Measurements from ENCODE around the gene ARMC9.

ARMC9 gene

DNA sequence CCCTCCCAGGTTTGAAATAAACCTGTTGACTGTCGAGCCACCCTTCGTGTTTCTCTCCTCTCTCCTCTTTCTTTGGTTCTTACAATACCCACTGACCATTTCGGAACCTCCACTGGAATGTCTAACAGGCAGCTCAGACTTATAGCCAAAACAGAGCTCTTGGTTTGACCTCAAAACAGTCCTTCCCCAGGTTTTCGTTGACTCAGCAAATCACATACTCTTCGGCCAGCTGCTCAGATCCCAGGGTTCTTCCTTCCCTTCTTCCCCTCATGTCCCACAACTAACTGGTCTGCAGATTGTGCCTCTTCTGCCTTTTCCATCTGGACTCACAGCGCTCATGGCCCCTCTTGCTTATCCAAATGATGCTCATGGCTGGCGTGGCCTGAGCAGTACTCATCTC is 4.7 kb downstream of the ARMC9 start:
- DNase-seq (ENCODE audit: low read depth in 1 of 2, low spot score in 1 of 2), result no peak

DNA sequence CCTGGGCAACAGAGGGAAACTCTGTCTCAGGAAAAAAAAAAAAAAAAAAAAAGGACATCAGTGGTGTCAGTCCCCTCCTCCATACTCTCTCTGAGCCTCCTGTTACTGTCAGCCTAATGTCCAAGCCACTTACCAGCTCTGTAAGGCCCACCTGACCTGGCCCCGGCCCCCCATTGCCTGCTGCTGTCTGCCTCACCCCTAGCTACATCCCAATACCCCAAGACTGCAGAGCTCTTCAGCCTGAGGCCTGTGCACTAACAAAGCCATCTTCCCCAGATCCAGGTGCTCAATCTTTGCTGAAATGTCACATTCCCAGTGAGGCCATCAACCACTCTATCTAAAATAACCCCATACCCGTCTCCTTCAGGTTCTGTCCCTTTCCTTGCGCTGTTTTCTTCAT is 5.7 kb downstream of the ARMC9 start:
- DNase-seq (ENCODE audit: low read depth in 1 of 2, low spot score in 1 of 2), result no peak

DNA sequence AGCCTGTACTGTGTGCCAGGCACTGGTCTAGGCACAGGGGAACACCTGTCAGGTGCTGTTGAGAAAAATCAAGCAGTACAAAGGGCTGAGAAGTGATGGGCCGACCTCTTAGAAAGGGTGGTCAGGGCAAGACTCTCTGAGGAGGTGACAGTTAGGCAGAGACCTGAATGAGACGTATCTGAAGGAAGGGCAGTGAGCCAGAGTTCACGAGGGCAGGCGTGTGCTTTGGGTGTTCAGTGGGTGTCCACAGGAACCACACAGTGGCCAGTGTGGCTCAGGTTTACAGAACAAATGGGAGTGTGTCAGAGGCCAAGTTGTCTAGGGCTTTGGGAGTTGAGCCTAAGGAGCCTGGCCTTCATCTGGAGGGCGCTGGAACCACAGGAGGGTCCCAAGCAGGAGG is 6.2 kb downstream of the ARMC9 start:
- DNase-seq (ENCODE audit: low read depth in 1 of 2, low spot score in 1 of 2), result no peak

DNA sequence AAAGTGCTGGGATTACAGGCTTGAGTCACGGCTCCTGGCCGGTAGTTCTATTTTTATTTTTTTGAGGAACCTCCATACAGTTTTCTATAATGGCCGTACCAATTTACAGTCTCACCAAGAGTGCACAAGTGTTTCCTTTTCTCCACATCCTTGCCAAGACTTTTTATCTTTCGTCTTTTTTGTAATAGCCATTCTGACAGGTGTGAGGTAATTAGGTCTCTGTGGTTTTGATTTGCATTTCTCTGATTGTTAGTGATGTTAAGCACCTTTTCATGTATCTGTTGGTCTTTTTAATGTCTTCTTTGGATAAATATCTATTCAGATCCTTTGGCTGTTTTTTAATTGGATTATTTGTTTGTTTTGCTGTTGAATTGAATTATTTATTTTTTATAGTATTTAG is 9.3 kb downstream of the ARMC9 start:
- DNase-seq (ENCODE audit: low read depth in 1 of 2, low spot score in 1 of 2), result no peak

DNA sequence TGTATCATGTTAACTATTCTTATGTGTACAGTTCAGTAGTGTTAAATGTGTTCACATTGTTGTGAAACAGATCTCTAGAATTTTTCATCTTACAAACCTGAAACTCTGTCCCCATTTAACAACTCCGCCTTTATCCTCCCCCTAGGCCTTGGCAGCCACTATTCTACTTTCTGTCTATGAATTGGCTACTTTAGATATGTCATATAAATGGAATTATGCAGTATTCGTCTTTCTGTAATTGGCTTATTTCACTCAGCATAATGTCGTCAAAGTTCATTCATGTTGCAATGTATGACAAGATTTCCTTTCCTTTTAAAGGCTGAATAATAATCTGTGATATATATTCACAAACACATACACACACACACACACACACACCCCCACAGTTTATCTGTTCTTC is 12.4 kb downstream of the ARMC9 start:
- DNase-seq (ENCODE audit: low read depth in 1 of 2, low spot score in 1 of 2), result no peak

DNA sequence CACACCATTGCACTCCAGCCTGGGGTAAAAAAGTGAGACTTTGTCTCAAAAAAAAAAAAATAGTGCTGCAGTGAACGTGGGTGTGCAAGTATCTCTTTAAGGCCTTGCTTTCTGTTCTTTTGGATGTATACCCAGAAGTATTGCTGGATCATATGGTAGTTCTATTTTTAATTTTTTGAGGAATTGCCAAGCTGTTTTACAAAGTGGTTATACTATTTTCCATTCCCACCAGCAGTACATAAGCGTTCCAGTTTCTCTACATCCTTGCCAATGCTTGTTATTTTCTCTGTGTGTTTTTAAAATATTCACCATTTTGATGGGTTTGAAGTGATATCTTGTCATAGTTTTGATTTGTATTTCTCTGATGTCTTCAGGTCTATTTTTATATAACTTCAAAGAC is 13.1 kb downstream of the ARMC9 start:
- no peak for DNase-seq (ENCODE audit: low read depth in 1 of 2, low spot score in 1 of 2)

DNA sequence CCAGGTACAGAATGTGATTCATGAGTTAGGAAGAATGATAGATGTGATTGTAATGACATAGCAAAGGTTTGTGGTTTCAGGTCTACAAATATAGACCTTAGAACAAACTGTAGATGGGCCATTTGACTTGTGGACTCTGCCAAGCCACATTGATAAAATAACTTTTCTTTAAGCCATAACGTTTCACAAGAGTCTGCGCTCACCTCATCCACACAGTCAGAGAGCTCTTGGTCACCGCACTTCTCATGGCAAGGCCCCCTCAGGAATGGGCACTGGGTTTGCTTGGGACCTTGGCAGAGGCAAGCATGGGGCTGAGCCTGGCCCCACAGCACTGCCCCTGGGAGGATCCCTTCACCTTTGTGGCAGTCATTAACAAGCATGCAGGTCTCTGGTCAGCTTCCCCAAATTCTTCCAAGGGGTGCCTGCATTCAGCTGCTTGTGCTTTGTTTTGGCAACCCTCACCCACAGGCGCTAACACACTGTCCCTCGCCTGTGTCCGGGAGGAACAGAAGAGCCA is 14.0 kb downstream of the ARMC9 start:
- DNase-seq (ENCODE audit: low read depth in 1 of 2, low spot score in 1 of 2), result no peak

DNA sequence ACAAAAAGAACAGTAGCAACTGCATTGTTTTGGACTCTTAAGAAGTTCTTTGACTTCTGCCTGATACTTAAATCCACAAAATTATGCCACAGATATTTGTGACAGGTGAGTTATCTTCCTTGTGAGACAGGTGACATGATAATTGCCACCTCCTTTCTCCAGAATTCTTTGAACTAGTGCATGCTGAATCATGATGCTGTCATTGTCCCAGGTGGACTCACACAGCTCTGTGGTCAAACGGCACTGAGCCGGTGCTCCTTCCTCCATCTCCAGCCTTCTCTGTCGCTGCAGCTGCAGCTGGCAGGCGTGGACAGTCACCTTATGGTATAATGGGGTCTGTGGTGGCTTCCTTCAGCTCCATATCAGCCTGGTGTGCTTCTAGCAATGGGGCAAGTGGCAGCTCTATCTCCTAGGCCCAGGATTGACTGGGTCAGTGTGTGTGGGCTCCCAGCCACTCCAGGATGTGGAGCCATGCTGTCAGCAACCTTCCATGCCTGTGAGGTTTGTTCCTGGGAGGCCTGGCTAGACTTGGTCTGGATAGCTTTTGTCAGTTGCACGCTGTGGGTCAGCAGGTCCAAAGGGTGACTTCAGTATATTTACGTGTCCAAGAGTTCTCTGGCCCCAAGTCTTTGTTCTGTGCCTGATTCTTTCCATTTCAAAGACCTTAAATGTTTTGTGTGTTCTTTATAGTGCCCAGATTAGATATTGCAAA is 15.7 kb downstream of the ARMC9 start:
- DNase-seq (ENCODE audit: low read depth in 1 of 2, low spot score in 1 of 2), result no peak

DNA sequence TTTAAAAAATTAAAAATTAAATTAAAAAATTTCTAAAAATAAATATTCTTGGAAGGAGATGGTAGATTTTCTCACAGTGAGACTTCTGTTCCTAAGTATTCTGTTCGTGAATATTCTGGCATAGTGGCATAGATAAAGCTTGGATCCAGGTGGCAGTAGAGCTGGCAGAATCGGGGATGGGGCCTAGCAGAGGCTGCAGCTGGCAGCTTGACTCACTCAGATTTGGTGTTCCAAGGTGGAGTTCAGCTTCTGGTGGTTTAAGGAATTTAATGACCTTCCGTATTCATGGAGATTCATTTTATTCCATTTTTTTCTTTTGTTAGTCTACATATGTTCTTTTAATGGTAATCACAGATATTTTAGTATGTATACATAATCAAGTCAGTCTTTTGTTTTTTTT is 19.9 kb downstream of the ARMC9 start:
- no peak for DNase-seq (ENCODE audit: low read depth in 1 of 2, low spot score in 1 of 2)

DNA sequence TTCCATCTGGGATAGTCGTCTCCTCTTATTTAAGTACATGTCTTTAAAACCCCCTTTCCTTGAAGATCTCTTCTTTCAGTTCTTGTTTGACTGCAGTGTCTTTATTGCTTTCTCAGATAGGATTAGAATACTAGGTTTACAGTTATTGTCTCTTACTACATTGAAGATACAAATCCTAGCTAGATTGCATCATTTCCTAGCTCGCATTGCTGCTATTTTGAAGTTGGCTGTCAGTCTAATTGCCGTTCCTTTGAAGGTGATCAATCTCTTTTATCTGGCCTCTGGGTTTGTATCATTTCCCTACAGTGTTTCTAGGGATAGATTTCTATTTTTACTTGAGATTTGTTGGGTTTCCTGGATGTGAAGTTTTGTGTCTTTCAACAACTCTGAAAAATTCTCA is 20.9 kb downstream of the ARMC9 start:
- DNase-seq (ENCODE audit: low read depth in 1 of 2, low spot score in 1 of 2), result no peak

DNA sequence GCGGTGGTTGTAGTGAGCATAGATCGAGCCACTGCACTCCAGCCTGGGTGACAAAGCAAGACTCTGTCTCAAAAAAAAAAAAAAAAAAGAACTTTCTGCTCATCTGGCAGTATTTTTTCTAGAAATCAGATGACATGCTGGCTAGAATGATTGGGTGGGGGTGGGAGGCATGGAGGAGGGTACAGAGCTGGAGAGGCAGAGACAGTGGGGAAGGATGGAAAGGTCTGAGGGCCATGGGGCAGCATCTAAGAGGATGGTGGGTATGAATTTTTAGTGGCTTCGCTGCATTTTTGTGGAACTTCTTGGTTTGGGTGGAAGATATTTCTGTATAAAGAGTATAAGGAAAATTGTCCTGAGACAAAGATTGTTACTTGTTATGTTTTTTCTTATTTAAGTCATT is 23.3 kb downstream of the ARMC9 start:
- DNase-seq (ENCODE audit: low read depth in 1 of 2, low spot score in 1 of 2), result no peak

DNA sequence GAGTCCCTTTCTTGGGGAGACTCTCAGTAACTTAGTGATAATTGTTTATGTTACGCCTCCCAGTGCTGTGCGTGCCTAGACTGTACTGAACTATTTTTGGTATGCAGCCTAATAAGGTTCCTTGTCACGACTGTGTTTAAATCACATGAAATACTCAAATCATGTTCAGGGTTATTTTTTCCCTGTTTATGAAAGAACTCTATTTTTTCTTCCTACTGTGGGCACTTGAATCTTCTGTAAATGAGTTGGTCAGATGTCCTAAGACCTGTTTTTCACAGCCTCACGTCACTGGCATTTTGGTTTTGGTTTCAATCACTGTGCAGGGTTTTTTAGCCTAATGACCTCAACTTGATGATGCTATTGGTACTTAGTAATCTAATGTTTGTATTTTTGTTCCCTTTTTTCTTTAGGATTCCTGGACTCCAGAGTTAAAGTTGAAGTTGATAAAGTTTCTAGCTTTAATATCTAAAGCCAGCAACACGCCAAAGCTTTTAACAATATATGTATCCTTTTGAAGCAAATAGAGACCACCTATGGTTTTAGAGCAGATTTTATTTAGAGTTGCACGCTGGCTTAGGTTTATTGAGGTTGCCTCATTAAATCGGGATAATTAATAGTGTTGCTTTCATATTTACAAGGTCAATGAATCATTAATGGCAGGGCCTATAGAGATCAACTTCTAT is 24.0 kb downstream of the ARMC9 start:
- DNase-seq (ENCODE audit: low read depth in 1 of 2, low spot score in 1 of 2), result no peak

DNA sequence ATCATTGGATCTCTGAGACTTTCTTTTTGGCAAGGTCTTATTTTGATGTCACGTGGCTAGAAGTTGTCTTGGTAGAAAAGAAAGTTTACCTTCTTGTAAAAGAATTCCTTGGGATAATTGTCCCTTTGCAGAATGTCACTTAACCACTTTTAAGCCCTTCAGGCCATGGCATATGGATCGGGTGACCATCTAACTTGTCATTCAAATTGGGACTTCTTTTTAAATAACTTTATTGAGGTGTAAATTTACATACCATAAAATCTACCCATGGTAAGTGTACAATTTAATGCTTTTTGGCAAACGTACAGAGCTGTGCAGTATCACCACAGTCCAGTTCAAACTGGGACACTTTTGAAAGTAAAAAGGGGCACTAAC is 24.6 kb downstream of the ARMC9 start:
- no peak for DNase-seq (ENCODE audit: low read depth in 1 of 2, low spot score in 1 of 2)

DNA sequence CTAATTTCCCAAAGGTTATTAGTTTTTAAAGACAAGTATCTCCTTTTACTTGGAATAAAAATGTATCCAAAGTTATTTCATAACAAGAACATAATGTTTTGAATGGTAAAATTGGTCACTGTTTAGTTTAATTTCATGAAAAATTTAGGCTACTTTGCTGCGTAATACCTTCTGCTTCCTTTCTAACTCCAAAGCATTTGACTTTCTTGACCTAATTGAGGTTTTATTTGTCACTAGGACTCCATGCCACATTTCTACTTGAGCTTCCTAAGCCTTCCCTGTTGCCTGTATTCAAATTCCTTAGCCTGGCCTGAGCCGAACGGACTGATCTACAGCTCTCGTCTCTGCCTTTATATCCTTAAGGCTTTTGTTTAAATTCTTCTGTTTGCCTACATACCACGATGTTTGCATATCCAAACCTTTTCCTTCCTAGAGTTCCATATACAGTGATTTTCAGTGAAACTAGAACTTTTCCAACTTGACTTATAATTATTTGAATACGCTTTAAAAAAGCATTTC is 25.1 kb downstream of the ARMC9 start:
- DNase-seq (ENCODE audit: low read depth in 1 of 2, low spot score in 1 of 2), result no peak

DNA sequence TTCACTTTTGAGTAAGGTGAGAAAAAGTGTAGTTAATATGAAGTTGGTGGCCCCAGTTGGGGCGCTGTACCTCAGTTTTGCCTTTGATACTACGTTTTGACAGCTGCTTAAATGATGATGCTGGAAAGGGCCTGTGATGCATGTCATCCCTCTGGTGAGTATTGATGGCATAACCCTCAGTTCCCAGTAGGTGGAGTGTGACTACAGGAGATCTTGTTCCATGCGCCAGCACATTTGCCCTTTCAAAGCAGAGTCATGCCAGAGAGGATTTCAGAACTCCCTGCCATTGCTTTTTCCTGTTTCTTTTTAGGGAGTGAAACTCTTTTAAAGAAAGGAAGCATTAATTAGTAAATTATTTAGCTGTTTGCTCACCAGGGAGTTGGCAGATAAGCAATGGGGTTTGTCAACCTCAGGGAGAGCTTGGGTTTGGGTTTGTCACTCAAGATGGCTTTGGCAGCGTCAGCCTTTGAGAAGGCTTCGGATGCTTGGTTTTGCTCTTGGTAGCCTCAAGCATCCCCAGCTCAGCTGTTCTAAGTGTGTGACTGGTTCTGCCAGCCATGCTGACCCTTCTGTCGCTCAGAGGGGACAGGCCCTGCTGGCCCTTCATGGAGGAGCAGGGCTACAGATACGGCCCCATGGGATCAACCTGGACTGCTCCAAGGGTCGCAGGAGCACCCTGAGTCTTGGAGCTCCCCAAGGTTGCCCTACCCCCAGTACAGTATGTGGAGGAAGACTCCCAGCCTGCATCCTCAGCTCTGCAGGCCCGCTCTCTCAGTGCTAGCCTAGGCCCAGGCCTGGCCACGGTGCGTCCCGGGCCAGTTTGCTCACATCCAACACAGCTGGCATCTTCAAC is 29.1 kb downstream of the ARMC9 start:
- DNase-seq (ENCODE audit: low read depth in 1 of 2, low spot score in 1 of 2), result no peak

DNA sequence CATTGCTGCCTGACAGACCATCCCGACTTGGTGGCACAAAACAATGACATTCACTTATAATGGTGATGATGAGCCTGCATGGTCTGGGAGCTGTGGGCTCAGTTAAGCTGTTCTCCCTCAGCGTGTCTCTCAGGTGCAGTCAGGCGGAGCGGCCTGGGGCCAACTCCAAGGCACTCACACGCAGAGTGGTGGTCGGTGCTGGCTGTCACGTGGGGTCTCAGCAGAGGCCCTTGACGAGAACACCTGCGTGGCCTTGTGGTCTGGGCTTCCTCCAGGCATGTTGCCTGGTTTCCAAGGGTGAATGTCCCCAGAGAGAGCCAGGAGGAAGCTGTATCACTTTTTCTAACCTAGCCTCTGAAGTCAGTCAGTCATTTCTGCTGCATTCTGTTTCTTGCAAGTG is 29.8 kb downstream of the ARMC9 start:
- no peak for DNase-seq (ENCODE audit: low read depth in 1 of 2, low spot score in 1 of 2)

DNA sequence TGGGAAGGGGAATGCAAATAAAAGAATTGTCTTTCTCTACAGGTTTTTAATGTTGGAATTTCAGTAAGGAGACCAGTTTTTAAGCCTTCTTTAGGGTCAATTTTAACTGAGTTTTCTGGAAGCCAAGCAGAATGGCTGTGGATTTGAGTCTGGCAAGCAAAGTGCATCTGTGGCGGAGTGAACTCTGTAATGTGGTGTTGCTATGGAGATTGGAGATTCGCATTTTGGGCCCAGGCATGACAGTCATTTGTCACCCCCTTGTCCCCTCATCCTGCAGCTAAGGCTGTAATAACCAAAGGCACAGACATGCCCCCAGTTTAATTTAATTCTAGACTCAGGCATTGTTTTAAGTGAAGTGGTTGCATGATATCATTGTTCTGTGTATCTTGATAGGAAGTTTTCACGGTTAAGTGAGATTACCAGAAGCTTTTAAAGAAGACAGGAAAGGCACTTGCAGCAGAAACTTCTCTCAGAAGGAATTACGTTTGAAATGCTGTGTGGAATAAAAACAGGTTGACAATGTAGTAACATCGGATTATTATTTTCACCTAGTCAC is 30.6 kb downstream of the ARMC9 start:
- no peak for DNase-seq (ENCODE audit: low read depth in 1 of 2, low spot score in 1 of 2)

DNA sequence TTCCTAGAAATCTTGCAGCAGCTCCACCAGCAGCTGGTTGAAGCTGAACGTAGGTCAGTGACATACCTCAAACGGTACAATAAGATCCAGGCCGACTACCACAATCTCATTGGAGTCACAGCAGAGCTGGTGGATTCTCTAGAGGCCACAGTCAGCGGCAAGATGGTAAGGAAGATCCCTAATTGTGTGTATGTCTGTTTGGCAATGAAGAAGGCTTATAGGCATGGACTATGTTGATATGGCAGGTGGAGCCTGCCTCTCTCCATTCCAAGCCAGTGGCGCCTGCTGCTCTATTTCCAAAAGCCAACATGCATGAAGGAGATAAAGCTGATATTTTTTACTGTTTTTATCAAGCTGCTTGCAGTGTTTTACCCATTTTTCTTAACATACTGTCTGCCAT is 36.8 kb downstream of the ARMC9 start:
- no peak for DNase-seq (ENCODE audit: low read depth in 1 of 2, low spot score in 1 of 2)

DNA sequence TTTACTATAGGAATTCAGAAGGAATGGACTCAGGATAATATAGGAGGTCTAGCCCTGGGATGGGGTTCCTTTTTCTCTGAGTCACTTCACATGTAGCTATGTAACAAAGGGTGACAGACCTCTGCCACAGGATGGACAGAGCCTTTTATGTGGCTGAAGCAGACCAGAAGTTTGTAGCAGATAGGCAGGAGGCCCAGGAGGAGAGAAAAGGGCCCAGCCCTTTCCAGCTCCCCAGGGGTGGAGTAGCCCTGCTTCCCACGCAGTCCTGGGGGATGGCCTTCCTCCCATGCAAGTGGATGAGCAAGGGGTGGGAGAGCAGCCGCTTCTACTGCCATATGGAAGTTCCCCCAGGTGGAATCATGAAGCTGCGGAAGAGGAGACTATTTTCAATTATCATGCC is 40.3 kb downstream of the ARMC9 start:
- no peak for DNase-seq (ENCODE audit: low read depth in 1 of 2, low spot score in 1 of 2)

DNA sequence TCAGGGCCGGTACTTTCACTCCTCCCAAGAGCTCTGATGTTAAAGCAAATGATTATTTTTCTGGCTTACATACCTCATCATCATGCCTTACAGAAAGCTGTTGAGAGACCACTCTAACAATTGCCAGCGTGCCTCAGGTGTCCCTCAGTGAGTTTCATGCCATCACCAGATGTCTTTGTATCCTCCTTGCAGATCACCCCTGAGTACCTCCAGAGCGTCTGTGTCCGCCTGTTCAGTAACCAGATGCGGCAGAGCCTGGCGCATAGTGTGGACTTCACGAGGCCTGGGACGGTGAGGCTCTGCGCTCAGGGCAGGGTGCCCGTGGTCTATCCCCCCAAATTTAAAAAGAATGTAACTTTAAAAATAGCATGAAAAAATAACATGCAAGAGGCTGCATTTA is 41.3 kb downstream of the ARMC9 start:
- no peak for DNase-seq (ENCODE audit: low read depth in 1 of 2, low spot score in 1 of 2)

DNA sequence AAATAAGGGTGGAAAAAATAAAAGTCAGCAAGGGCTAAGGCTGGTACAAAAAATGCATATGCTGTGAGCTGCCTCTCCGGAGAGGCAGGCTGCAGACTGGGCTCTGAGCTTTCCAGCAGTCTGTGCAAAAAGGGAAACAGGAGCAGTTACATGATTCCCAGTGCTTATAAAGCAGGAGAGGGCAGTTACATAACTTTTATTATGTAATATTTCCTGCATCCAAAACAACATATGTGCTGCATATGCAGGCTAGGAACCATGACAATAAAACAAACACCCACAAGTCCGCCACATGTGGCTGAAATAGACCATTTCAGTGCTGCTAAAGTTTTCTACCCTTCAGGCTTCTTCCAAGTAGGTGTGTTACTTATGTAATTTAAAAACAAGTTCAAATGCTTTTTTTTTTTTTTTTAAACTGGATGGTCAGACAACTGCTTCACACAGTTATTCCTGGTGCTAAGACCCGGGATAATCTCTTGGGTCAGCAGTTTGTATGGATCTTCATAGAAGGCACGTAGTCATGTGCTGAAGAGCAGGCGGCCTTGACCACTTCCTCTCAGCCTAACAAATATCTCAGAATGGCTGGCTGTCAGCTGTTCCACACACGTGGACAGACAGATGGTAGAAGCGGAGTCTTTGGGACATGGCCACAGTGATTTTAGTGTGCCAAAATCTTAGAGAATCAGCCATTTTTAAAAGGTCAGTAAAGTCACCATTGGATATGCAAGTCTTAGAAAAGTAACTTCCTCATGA is 43.5 kb downstream of the ARMC9 start:
- DNase-seq (ENCODE audit: low read depth in 1 of 2, low spot score in 1 of 2), result no peak
